ENCODE data around the gene GMCL1. TPM values are rescaled to one million over a fixed set of nuclear protein-coding genes. Genes with fewer than 3 reads are reported as not detected.

GMCL1 gene
- total and polyA plus RNA-seq, 2 experiments from 2014 or later, result 27.0 to 27.3 TPM

GRCh38 chr2:69926849-69927515 lies 97.5 kb downstream of the GMCL1 start (continued):
- TF ChIP-seq CTCF (conservative IDR thresholded peaks at IDR 0.05; ENCODE audit: low read depth in 2 of 2), result no peak

Small RNA genes lying within 50 kb of the gene (small RNA-seq; reads per million reads assigned to genes)
- not detected for gene RPL23AP92 (ENCODE audit: low replicate concordance)

Other genes starting within 250 kb of the GMCL1 start
- gene AAK1, start 185.9 kb upstream of the GMCL1 start, total RNA-seq (2014; rRNA removed; shearing (Covaris generic)), result 39.0 TPM in 2 replicates
- gene AAK1, start 185.9 kb upstream of the GMCL1 start, polyA plus RNA-seq (2016; fragmentation: Nextera tagmentation; extraction: Ambion mirVana), result 44.7 and 52.4 TPM in 2 replicates
- gene ANXA4, start 87.5 kb upstream of the GMCL1 start, total RNA-seq (2014; rRNA removed; shearing (Covaris generic)), result 5.8 and 6.7 TPM in 2 replicates
- 11.5 and 12.3 TPM in 2 replicates for gene ANXA4, start 87.5 kb upstream of the GMCL1 start, polyA plus RNA-seq (2016; fragmentation: Nextera tagmentation; extraction: Ambion mirVana)
- gene SNRNP27, start 64.3 kb downstream of the GMCL1 start, total RNA-seq (2014; rRNA removed; shearing (Covaris generic)), result 54.3 and 65.2 TPM in 2 replicates
- gene SNRNP27, start 64.3 kb downstream of the GMCL1 start, polyA plus RNA-seq (2016; fragmentation: Nextera tagmentation; extraction: Ambion mirVana), result 133 and 135 TPM in 2 replicates
- 1.5 and 1.8 TPM in 2 replicates for gene MXD1, start 85.4 kb downstream of the GMCL1 start, total RNA-seq (2014; rRNA removed; shearing (Covaris generic))
- gene MXD1, start 85.4 kb downstream of the GMCL1 start, polyA plus RNA-seq (2016; fragmentation: Nextera tagmentation; extraction: Ambion mirVana), result 3.6 and 3.9 TPM in 2 replicates
- gene ASPRV1, start 132.0 kb downstream of the GMCL1 start, total RNA-seq (2014; rRNA removed; shearing (Covaris generic)), result 0.82 and 1.4 TPM in 2 replicates
- gene ASPRV1, start 132.0 kb downstream of the GMCL1 start, polyA plus RNA-seq (2016; fragmentation: Nextera tagmentation; extraction: Ambion mirVana), result 0.54 and 0.60 TPM in 2 replicates

Measured in GM23338 (cell line).